ENCODE results near the gene TMEM132A.

Gene TMEM132A

DNA sequence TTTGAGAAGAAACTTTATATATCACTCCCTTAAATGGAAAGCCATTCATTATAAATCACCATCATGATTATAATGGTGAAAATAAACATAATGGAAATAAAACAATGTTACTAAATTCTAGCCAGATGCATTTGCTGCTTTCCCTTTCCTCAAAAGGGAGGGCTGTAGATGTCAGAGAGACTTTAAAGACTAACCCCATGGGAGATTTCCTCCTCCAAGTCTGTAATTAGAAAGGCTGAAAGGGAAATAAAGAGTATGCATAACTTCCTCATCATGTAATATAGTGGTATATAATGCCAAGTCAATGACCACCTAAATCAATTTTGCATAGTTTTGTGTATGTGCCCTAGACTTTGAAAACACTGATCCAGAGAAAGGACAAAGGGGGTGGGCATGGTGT lies 53.6 kb downstream of the TMEM132A start:
- no peak for DNase-seq (ENCODE audit: extremely low read depth, low read depth)
- TF ChIP-seq, protein P1, sequence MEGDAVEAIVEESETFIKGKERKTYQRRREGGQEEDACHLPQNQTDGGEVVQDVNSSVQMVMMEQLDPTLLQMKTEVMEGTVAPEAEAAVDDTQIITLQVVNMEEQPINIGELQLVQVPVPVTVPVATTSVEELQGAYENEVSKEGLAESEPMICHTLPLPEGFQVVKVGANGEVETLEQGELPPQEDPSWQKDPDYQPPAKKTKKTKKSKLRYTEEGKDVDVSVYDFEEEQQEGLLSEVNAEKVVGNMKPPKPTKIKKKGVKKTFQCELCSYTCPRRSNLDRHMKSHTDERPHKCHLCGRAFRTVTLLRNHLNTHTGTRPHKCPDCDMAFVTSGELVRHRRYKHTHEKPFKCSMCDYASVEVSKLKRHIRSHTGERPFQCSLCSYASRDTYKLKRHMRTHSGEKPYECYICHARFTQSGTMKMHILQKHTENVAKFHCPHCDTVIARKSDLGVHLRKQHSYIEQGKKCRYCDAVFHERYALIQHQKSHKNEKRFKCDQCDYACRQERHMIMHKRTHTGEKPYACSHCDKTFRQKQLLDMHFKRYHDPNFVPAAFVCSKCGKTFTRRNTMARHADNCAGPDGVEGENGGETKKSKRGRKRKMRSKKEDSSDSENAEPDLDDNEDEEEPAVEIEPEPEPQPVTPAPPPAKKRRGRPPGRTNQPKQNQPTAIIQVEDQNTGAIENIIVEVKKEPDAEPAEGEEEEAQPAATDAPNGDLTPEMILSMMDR (IDR thresholded peaks at IDR 0.05; ENCODE audit: low read depth, low read length, missing control alignments) = no peak
- no peak overlapping the region for H3K4me3 ChIP-seq (replicated peaks; ENCODE audit: low read depth, low read length)

DNA sequence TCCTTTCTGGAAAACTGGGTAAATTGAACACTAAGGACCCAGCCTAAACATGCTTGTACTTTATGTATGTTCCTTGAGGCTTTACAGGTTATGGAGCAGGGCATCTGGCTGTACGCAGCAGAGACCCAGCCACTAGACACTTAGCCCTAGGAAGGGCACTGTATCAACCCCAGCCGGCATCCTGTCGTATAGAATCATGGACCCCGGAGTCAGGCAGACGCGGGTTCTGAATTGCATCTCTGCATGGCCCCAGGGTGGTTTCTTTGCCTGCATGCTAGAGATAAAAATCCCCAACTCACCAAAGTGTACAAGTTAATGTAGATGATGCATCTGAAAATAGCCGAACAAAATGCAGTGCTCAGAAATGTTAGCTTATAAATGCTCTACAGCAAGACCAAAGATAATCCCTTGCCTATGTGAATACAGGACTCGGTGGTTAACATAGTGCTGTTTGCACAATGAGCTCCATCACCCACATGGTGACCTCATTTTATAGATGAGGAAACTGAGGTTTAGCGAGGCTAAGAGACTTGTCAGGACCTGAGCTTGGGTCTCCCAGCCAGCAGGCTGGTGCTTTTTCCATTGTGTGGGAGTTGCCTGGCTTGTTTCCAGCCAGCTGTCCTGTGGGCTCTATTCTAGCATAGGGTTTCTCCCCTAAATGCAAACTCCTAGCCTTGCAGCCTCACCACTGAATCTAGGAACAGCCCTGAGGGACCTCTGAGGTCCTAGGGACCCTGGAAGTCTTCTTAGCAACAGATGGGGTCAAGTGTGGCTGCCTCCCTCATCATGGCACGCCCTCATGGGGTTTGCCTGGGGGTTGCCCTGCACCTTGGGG lies 54.5 kb downstream of the TMEM132A start:
- no peak for DNase-seq (ENCODE audit: extremely low read depth, low read depth)
- no peak overlapping the region for H3K4me3 ChIP-seq (replicated peaks; ENCODE audit: low read depth, low read length)
- TF ChIP-seq, protein P1 (IDR thresholded peaks at IDR 0.05; ENCODE audit: low read depth, low read length, missing control alignments) = no peak

- no peak overlapping the region for H3K4me3 ChIP-seq (replicated peaks; ENCODE audit: low read depth, low read length)
- TF ChIP-seq, protein P1 (IDR thresholded peaks at IDR 0.05; ENCODE audit: low read depth, low read length, missing control alignments) = no peak
- DNase-seq (ENCODE audit: extremely low read depth, low read depth) = no peak
These were observed 57.3 kb downstream of the TMEM132A start for GRCh38 chr11:60981515-60981914.

DNA sequence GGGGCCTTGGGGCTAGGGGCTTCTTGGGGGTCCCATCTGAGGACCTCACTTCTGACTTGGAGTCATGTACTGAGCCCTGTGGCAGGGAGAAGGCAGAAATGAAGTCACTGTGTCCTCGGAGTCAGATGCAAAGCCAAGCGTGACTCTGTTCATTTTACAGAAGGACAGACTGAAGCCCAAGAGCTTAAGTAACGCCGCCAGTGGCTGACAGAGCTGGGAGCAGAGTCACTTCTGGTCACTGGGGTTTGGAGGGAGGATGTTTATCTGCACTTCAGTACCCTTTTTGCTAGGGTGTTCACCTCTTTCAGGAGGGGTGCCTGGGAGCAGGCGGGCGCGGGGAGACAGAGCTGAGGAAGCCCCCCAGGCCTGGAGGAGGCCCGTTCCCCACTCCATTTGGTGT lies 57.9 kb downstream of the TMEM132A start:
- DNase-seq (ENCODE audit: extremely low read depth, low read depth) = no peak
- TF ChIP-seq, protein P1 (IDR thresholded peaks at IDR 0.05; ENCODE audit: low read depth, low read length, missing control alignments) = no peak
- H3K4me3 ChIP-seq (replicated peaks; ENCODE audit: low read depth, low read length) = no peak overlapping the region

DNA sequence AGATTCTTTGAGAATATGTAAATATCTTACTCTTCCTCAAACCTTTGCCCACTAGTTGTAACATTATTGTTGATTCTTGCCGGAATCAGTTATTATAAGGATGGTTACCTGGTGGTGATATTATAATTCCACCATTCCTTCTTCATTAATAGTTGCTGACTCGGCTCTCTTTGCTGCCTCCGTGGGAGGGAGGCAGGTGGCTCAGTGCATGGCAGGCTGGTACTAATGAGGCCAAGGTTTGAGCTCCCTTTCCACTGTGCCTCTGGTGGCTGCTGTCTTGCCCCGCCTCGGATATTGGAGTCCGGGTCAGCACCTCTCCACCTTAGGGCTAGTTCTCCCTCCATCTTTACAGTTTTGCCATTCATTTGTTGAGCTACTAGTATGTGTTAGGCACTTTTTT lies 59.9 kb downstream of the TMEM132A start:
- H3K4me3 ChIP-seq (replicated peaks; ENCODE audit: low read depth, low read length) = no peak overlapping the region
- no peak for DNase-seq (ENCODE audit: extremely low read depth, low read depth)
- TF ChIP-seq, protein P1 (IDR thresholded peaks at IDR 0.05; ENCODE audit: low read depth, low read length, missing control alignments) = no peak

GRCh38 chr11:60984636-60985035 lies 60.4 kb downstream of the TMEM132A start:
- no peak for DNase-seq (ENCODE audit: extremely low read depth, low read depth)
- H3K4me3 ChIP-seq (replicated peaks; ENCODE audit: low read depth, low read length) = no peak overlapping the region
- TF ChIP-seq, protein P1 (IDR thresholded peaks at IDR 0.05; ENCODE audit: low read depth, low read length, missing control alignments) = no peak

Data from HFF-Myc (cell line).